Measurements from ENCODE around the gene FLT3. TPM values are rescaled to one million over a fixed set of nuclear protein-coding genes. Genes with fewer than 3 reads are reported as not detected.

FLT3 gene
- total and polyA plus RNA-seq, 9 donors = 0.08 to 0.97 (median 0.15) TPM; not detected in 1

- intact Hi-C loops (cut with DNase I) = loop anchor here in 2 of 4 donors (10.0 kb wide), 2 partner anchors 596 to 606 kb away; no protein-coding TSS in a partner anchor
- no peak for DNase-seq
- no peaks in the 10 kb centered on the region for H3K27me3 ChIP-seq
Measured at GRCh38 chr13:27971236-27971645, 129.1 kb downstream of the FLT3 start.

GRCh38 chr13:27970382-27971235 lies 129.8 kb downstream of the FLT3 start:
- Histone ChIP-seq H3K27ac (no peak overlapping the region), H3K4me1 (ENCODE audit: insufficient read depth) (no peaks in the 10 kb centered on the region), H3K9me3 (no peaks in the 10 kb centered on the region), H3K4me3 (no peak overlapping the region), H3K36me3 (no peaks in the 10 kb centered on the region), H3K27me3 (no peaks in the 10 kb centered on the region)
- TF ChIP-seq EP300 (IDR thresholded peaks at IDR 0.05) (no peak), CTCF (IDR thresholded peaks at IDR 0.05) (no peak), POLR2A (IDR thresholded peaks at IDR 0.05) (no peak)
- no peak for DNase-seq
- WGBS, 3 donors = 3 to 4% (median 3%) methylated on average over 47 to 53 of the region's 53 CpGs
- intact Hi-C loops (cut with DNase I) = loop anchor here in 2 of 4 donors (10.0 kb wide), 2 partner anchors 596 to 606 kb away; no protein-coding TSS in a partner anchor

More at GRCh38 chr13:27971236-27971645, 129.1 kb downstream of the FLT3 start:
- no peaks in the 10 kb centered on the region for H3K36me3 ChIP-seq
- no peaks in the 10 kb centered on the region for H3K4me1 ChIP-seq (ENCODE audit: insufficient read depth)
- no peak overlapping the region for H3K27ac ChIP-seq
- TF ChIP-seq CTCF (IDR thresholded peaks at IDR 0.05) (no peak), POLR2A (IDR thresholded peaks at IDR 0.05) (no peak), EP300 (IDR thresholded peaks at IDR 0.05) (no peak)
- H3K9me3 ChIP-seq = no peaks in the 10 kb centered on the region
- no peak overlapping the region for H3K4me3 ChIP-seq
- 30 to 37% (median 36%) methylated on average over 13 of the region's 13 CpGs for WGBS, 3 donors

- no peak overlapping the region for H3K27ac ChIP-seq
- intact Hi-C loops (cut with DNase I) = loop anchor here in 2 of 4 donors (10.0 kb wide), 2 partner anchors 595 to 605 kb away; no protein-coding TSS in a partner anchor
Measured at GRCh38 chr13:27969866-27970229, 130.5 kb downstream of the FLT3 start.

More at GRCh38 chr13:27969866-27970229, 130.5 kb downstream of the FLT3 start:
- DNase-seq = no peak
- Histone ChIP-seq H3K4me1 (ENCODE audit: insufficient read depth) (no peaks in the 10 kb centered on the region), H3K36me3 (no peaks in the 10 kb centered on the region), H3K27me3 (no peaks in the 10 kb centered on the region), H3K9me3 (no peaks in the 10 kb centered on the region), H3K4me3 (no peak overlapping the region)
- TF ChIP-seq POLR2A (IDR thresholded peaks at IDR 0.05) = no peak
- no peak for TF ChIP-seq CTCF (IDR thresholded peaks at IDR 0.05)
- no peak for TF ChIP-seq EP300 (IDR thresholded peaks at IDR 0.05)
- 11 to 16% (median 14%) methylated on average over 7 of the region's 7 CpGs for WGBS, 3 donors
